Endothelial cell of umbilical vein (primary cell): ENCODE measurements around the gene CLEC6A. TPM values are rescaled to one million over a fixed set of nuclear protein-coding genes. Genes with fewer than 3 reads are reported as not detected.

ENCODE experiments used
- BruUV-seq: library from RNA; stranded (reverse); fragments of 400-500 nt; replicated peaks from 2 replicates; lab custom pipeline; 2021; lab: Mats Ljungman, UMichigan
- CTCF ChIA-PET: fragments of 300-600, 350-600 bp; sonication (Branson Sonifier 250); formaldehyde crosslinking; loops from one replicate; lab custom pipeline; 2021; ENCODE audit warnings: antibody characterized with exemption, inconsistent platforms; lab: Charles Lee
- POLR2A ChIA-PET: fragments of 300-600, 350-600 bp; sonication (Branson Sonifier 250); formaldehyde crosslinking; loops from one replicate; lab custom pipeline; 2021; ENCODE audit warnings: antibody characterized with exemption, inconsistent platforms; lab: Charles Lee
- DNase-seq: peaks from one replicate; pipeline ENCODE4 v3.0.0-alpha.2; 2011; ENCODE audit warnings: low read depth, low spot score
- FAIRE-seq: peaks from 2 replicates; lab custom pipeline; 2011; peaks lifted over from hg19 to GRCh38; lab: Jason Lieb, UNC
- H2AFZ ChIP-seq: 2 replicates; pipeline ENCODE4 v1.6.0; 2012; ENCODE audit warnings: low read depth, low read length, control low read depth, inconsistent platforms
- H3K27ac ChIP-seq: 2 replicates; pipeline ENCODE4 v1.5.1; 2011; ENCODE audit warnings: low read depth, mild to moderate bottlenecking, control low read depth, low read length, moderate library complexity; ENCODE audit not compliant: insufficient read depth
- H3K27me3 ChIP-seq, 2 experiments: 2 replicates each; pipeline versions ENCODE4 v1.6.0 to v1.6.1; 2011; ENCODE audit warnings: low read length in 2 of 2, mixed read lengths in 1 of 2; ENCODE audit not compliant: control insufficient read depth in 2 of 2, insufficient read depth in 2 of 2
- H3K36me3 ChIP-seq, 2 experiments: 2 replicates in 1 of 2; 3 replicates in 1 of 2; pipeline ENCODE4 v1.5.1; 2011; ENCODE audit warnings: low read length in 2 of 2, mild to moderate bottlenecking in 1 of 2, moderate library complexity in 1 of 2; ENCODE audit not compliant: control insufficient read depth in 2 of 2, insufficient read depth in 2 of 2; ENCODE audit errors: extremely low read depth in 1 of 2
- H3K4me1 ChIP-seq: 3 replicates; pipeline ENCODE4 v1.5.1; 2011; ENCODE audit warnings: mild to moderate bottlenecking, low read length; ENCODE audit not compliant: control insufficient read depth, insufficient read depth; ENCODE audit errors: extremely low read depth
- H3K4me2 ChIP-seq: 2 replicates; pipeline ENCODE4 v1.6.1; 2011; ENCODE audit warnings: low read length, control low read depth, mixed read lengths; ENCODE audit not compliant: insufficient read depth
- H3K4me3 ChIP-seq, 3 experiments: fragments of 200-600 bp in 1 of 3; sonication (generic), shearing (Covaris generic) in 1 of 3; replicated peaks in 1 of 3; 2 replicates each; pipeline ENCODE4 v1.5.1; 2011 to 2016; ENCODE audit warnings: control low read depth in 3 of 3, low read length in 3 of 3, mild to moderate bottlenecking in 2 of 3, inconsistent platforms in 1 of 3, low read depth in 1 of 3, moderate library complexity in 1 of 3; ENCODE audit not compliant: insufficient read depth in 1 of 3
- H3K79me2 ChIP-seq: 2 replicates; pipeline ENCODE4 v1.6.0; 2012; ENCODE audit warnings: low read length, inconsistent platforms; ENCODE audit not compliant: control insufficient read depth, insufficient read depth
- H3K9ac ChIP-seq: replicated peaks from 2 replicates; pipeline ENCODE3; 2011; ENCODE audit warnings: low read length, control low read depth; ENCODE audit not compliant: insufficient read depth; ENCODE audit errors: extremely low read depth
- H3K9me1 ChIP-seq: replicated peaks from 3 replicates; pipeline ENCODE4 v1.6.0; 2011; ENCODE audit warnings: mild to moderate bottlenecking, low read length; ENCODE audit not compliant: control insufficient read depth, insufficient read depth; ENCODE audit errors: extremely low read depth
- H3K9me3 ChIP-seq: replicated peaks from 2 replicates; pipeline ENCODE4 v1.5.1; 2012; ENCODE audit warnings: low read length, inconsistent platforms; ENCODE audit not compliant: control insufficient read depth, insufficient read depth
- H4K20me1 ChIP-seq: replicated peaks from 2 replicates; pipeline ENCODE3; 2011; ENCODE audit warnings: mild to moderate bottlenecking, low read length; ENCODE audit not compliant: control insufficient read depth, insufficient read depth; ENCODE audit errors: extremely low read depth
- EZH2 ChIP-seq: IDR thresholded peaks from 2 replicates; pipeline ENCODE4 v1.6.1; 2012; ENCODE audit warnings: borderline replicate concordance, low read depth, mild to moderate bottlenecking, moderate library complexity, low read length, inconsistent platforms; ENCODE audit not compliant: severe bottlenecking
- FOS ChIP-seq: IDR thresholded peaks from 2 replicates; pipeline ENCODE4 v1.6.1; 2011; ENCODE audit warnings: mild to moderate bottlenecking, low read length, moderate library complexity, borderline replicate concordance; ENCODE audit not compliant: insufficient read depth
- GATA2 ChIP-seq: IDR thresholded peaks from 2 replicates; pipeline ENCODE4 v1.7.0; 2011; ENCODE audit warnings: low read depth, mild to moderate bottlenecking, moderate library complexity, mixed read lengths, low read length; ENCODE audit not compliant: insufficient read length, insufficient read depth
- JUN ChIP-seq: IDR thresholded peaks from 2 replicates; pipeline ENCODE4 v1.6.1; 2011; ENCODE audit warnings: borderline replicate concordance, low read depth; ENCODE audit not compliant: insufficient read length, insufficient read depth
- MAX ChIP-seq: IDR thresholded peaks from 2 replicates; pipeline ENCODE4 v1.6.1; 2011; ENCODE audit not compliant: insufficient read depth, insufficient read length
- MYC ChIP-seq: IDR thresholded peaks from one replicate; pipeline ENCODE4 v1.6.1; 2011; ENCODE audit warnings: mild to moderate bottlenecking, low read depth, low read length
- POLR2A ChIP-seq: IDR thresholded peaks from 2 replicates; pipeline ENCODE4 v1.6.1; 2012; ENCODE audit warnings: low read depth, mild to moderate bottlenecking, control low read depth, low read length
- POLR2AphosphoS5 ChIP-seq: IDR thresholded peaks from 2 replicates; pipeline ENCODE4 v1.6.1; 2012; ENCODE audit warnings: low read depth, mild to moderate bottlenecking, control low read depth, low read length, moderate library complexity; ENCODE audit not compliant: insufficient read depth
- dilution Hi-C: fragments of 300-500 bp; cut with MboI; formaldehyde crosslinking; loops from one replicate; pipeline ENCODE4 v1.15.0; 2019; ENCODE audit warnings: low sequenced_read_pairs; ENCODE audit not compliant: extremely low pct_ligation_motif_present
- intact Hi-C: fragments of 100-400 bp; cut with micrococcal nuclease; formaldehyde crosslinking; loops from one replicate; pipeline ENCODE4 v1.10.0; 2022
- polyA plus RNA-seq, 4 experiments: library from polyadenylated mRNA; depleted of rRNA in 3 of 4; stranded (reverse) in 3 of 4; unstranded in 1 of 4; fragments of >200 nt; gene quantifications; 2 replicates each; pipeline versions ENCODE4 v1.2.1 to v1.2.3, GENCODE V29; 2011 to 2012; ENCODE audit warnings: missing spikeins in 1 of 4
- total RNA-seq: library from RNA; stranded (reverse); gene quantifications from 2 replicates; pipeline ENCODE4 v1.2.3, GENCODE V29; 2021
- TF ChIP-seq, protein P1 (sequence below), 2 donors: IDR thresholded peaks; 1 replicate in 1 of 2; 2 replicates in 1 of 2; pipeline ENCODE4 v1.5.1; 2011; ENCODE audit warnings: low read length in 2 of 2, mild to moderate bottlenecking in 2 of 2, moderate library complexity in 2 of 2, control low read depth in 1 of 2, inconsistent platforms in 1 of 2, low read depth in 1 of 2; ENCODE audit not compliant: insufficient read depth in 1 of 2; ENCODE audit errors: extremely low read depth in 1 of 2

The CLEC6A gene
- total and polyA plus RNA-seq, 2 donors (not counting 3 experiments of a cell fraction or from before 2014, with no cell fraction given), result not detected

DNA sequence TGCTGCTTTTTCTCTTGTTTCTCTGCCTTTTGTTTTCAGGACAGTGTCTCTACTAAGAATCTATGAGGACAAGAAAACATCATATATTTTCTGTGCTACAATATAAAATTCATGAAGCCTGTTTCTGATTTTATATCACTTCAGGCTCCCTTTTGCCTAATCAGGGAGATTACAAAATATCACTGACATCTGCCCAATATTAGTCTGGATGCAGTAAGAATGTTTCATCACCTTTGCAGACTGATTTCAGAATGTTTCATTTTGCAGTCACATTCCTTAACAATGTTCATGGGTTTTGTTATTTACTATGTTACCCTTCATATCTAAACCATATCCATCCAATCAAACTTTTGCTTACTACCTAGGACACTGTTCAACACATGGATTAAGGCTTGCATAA is 491 bp upstream of the CLEC6A start:
- POLR2A ChIA-PET, result no interaction called here
- Histone ChIP-seq H3K4me3 (no peak overlapping the region), H2AFZ (no peak overlapping the region), H3K4me2 (no peak overlapping the region), H4K20me1 (no peaks in the 10 kb centered on the region), H3K27ac (no peak overlapping the region), H3K9me1 (no peaks in the 10 kb centered on the region), H3K4me1 (no peaks in the 10 kb centered on the region), H3K9me3 (no peaks in the 10 kb centered on the region), H3K9ac (no peak overlapping the region), H3K27me3 (peaks cover 0 to 3% of the 10 kb centered on the region in 2 experiments), H3K36me3 (no peaks in the 10 kb centered on the region), H3K79me2 (no peaks in the 10 kb centered on the region)
- intact Hi-C loops, result no loop called here
- no peak for FAIRE-seq
- no TSS peak for BruUV-seq
- TF ChIP-seq POLR2AphosphoS5 (no peak), MAX (no peak), POLR2A (no peak), MYC (no peak), JUN (no peak), FOS (no peak), GATA2 (no peak), EZH2 (no peak)
- TF ChIP-seq, protein P1, sequence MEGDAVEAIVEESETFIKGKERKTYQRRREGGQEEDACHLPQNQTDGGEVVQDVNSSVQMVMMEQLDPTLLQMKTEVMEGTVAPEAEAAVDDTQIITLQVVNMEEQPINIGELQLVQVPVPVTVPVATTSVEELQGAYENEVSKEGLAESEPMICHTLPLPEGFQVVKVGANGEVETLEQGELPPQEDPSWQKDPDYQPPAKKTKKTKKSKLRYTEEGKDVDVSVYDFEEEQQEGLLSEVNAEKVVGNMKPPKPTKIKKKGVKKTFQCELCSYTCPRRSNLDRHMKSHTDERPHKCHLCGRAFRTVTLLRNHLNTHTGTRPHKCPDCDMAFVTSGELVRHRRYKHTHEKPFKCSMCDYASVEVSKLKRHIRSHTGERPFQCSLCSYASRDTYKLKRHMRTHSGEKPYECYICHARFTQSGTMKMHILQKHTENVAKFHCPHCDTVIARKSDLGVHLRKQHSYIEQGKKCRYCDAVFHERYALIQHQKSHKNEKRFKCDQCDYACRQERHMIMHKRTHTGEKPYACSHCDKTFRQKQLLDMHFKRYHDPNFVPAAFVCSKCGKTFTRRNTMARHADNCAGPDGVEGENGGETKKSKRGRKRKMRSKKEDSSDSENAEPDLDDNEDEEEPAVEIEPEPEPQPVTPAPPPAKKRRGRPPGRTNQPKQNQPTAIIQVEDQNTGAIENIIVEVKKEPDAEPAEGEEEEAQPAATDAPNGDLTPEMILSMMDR (IDR thresholded peaks at IDR 0.05; ENCODE audit: extremely low read depth in 1 of 2, insufficient read depth in 1 of 2, low read depth in 1 of 2, low read length in 2 of 2), result no peak
- CTCF ChIA-PET, result no interaction called here
- DNase-seq, result no peak
- dilution Hi-C loops, result no loop called here
